Nephron progenitor cell (in vitro differentiated cells): ENCODE results near the gene IMPA2.

Source experiments
- DNase-seq: peaks from one replicate; pipeline ENCODE4 v3.0.0; 2021
- H3K27ac Mint-ChIP-seq: 2 replicates; pipeline ENCODE4 v1.8.0; 2021; ENCODE audit warnings: mild to moderate bottlenecking, moderate library complexity, mixed read lengths
- H3K27me3 Mint-ChIP-seq: 2 replicates; pipeline ENCODE4 v1.8.0; 2021; ENCODE audit warnings: mild to moderate bottlenecking, low read depth, mixed read lengths; ENCODE audit not compliant: poor library complexity
- H3K36me3 Mint-ChIP-seq: 2 replicates; pipeline ENCODE4 v1.8.0; 2021; ENCODE audit warnings: low read depth, mixed read lengths
- H3K4me1 Mint-ChIP-seq: 2 replicates; pipeline ENCODE4 v1.8.0; 2021; ENCODE audit warnings: mixed read lengths
- H3K4me3 Mint-ChIP-seq: 2 replicates; pipeline ENCODE4 v1.8.0; 2021; ENCODE audit warnings: mild to moderate bottlenecking, moderate library complexity, mixed read lengths
- H3K9me3 Mint-ChIP-seq: 2 replicates; pipeline ENCODE4 v1.8.0; 2021; ENCODE audit warnings: mild to moderate bottlenecking, moderate library complexity, mixed read lengths
- CTCF ChIP-seq: fragments of 200-600 bp; sonication (generic); IDR thresholded peaks from 2 replicates; pipeline ENCODE4 v1.5.0; 2021; ENCODE audit warnings: antibody characterized with exemption

Gene IMPA2

GRCh38 chr18:12011199-12011956 is 30.1 kb downstream of the IMPA2 start:
- H3K36me3 Mint-ChIP-seq = peaks cover 32% of the 10 kb centered on the region
- no peak overlapping the region for H3K4me3 Mint-ChIP-seq
- H3K27ac Mint-ChIP-seq = peak overlapping the region; percentile 70
- peaks cover 4% of the 10 kb centered on the region for H3K27me3 Mint-ChIP-seq
- no peak for TF ChIP-seq CTCF
- H3K9me3 Mint-ChIP-seq = no peaks in the 10 kb centered on the region
- peaks cover 63% of the 10 kb centered on the region for H3K4me1 Mint-ChIP-seq
- DNase-seq = no peak

- Mint-ChIP-seq H3K4me1 (peaks cover 64% of the 10 kb centered on the region), H3K36me3 (peaks cover 37% of the 10 kb centered on the region), H3K4me3 (no peak overlapping the region), H3K27ac (peak overlapping the region; percentile 13), H3K27me3 (peaks cover 4% of the 10 kb centered on the region), H3K9me3 (peaks cover under 1% of the 10 kb centered on the region)
- DNase-seq = no peak
- TF ChIP-seq CTCF = no peak
Measured at GRCh38 chr18:12011957-12012549, 30.7 kb downstream of the IMPA2 start.

GRCh38 chr18:12012697-12013096 is 31.4 kb downstream of the IMPA2 start:
- TF ChIP-seq CTCF = no peak
- Mint-ChIP-seq H3K27ac (peak overlapping the region; percentile 13), H3K36me3 (peaks cover 38% of the 10 kb centered on the region), H3K9me3 (peaks cover 4% of the 10 kb centered on the region), H3K4me3 (peak overlapping the region; percentile 39), H3K27me3 (peaks cover 4% of the 10 kb centered on the region), H3K4me1 (peaks cover 68% of the 10 kb centered on the region)
- DNase-seq = no peak

GRCh38 chr18:12013186-12013916 is 32.0 kb downstream of the IMPA2 start:
- peaks cover 40% of the 10 kb centered on the region for H3K36me3 Mint-ChIP-seq
- H3K9me3 Mint-ChIP-seq = peaks cover 4% of the 10 kb centered on the region
- no peak for TF ChIP-seq CTCF
- peak overlapping the region; percentile 93 for H3K27ac Mint-ChIP-seq
- peak overlapping the region; percentile 64 for H3K4me3 Mint-ChIP-seq
- H3K4me1 Mint-ChIP-seq = peaks cover 68% of the 10 kb centered on the region
- peak; percentile 53 for DNase-seq
- H3K27me3 Mint-ChIP-seq = peaks cover 2% of the 10 kb centered on the region

- Mint-ChIP-seq H3K36me3 (peaks cover 41% of the 10 kb centered on the region), H3K4me1 (peaks cover 68% of the 10 kb centered on the region), H3K27me3 (no peaks in the 10 kb centered on the region), H3K27ac (peak overlapping the region; percentile 95), H3K9me3 (peaks cover 4% of the 10 kb centered on the region), H3K4me3 (peak overlapping the region; percentile 64)
- DNase-seq = peak; percentile 62
- no peak for TF ChIP-seq CTCF
Measured at GRCh38 chr18:12014086-12014485, 32.8 kb downstream of the IMPA2 start.
